Amniotic epithelial cell (primary cell): ENCODE results near the gene NFKBIE.
"Not testable (repeated sequence)": the region's sequence is repeated elsewhere in the genome, so short reads cannot be mapped to it uniquely, and the experiment has no call there.

ENCODE experiments used
- DNase-seq: peaks from one replicate; pipeline ENCODE4 v3.0.0-alpha.2; 2010; ENCODE audit warnings: low read depth

Gene NFKBIE

DNA sequence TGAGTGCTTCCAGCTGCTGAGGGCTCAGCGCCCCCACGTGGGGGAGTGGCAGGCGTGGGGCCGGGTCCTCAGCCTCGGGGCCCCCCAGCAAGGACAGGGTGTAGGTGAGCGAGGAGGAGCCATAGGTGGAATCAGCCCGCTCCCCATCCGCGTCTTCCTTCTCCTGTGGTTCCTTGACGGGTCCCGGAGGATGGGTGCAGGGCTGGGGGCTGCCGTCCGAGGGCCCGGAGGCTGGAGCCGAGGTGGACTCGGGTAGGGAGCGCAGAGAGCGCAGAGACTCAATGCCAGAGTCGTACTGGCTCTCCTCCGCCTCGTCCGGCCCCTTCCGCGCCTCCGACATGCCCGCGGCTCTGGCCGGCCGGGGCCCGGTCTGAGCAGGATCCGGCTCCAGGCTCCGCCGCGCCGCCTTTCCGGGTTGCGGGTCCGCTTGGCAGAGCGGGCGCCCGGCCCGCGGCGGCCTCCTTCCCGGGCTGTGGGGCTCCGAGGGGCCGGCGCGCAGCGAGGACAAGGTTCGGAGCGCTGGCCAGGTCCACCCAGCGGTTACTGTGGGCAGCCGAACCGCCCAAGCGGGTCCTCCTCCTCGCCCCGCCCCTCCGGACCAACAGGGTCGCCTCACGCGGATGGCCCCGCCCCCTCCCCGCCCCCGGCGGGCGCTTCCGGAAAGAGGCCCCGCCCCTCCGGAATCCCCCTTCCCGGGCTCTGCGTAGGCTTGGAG lies at the start of gene NFKBIE:
Gene NFKBIE (minus strand): TSS at position 545 of the 715 bp plus-strand sequence. CDS start 205 bp downstream, at position 340.
- DNase-seq: peak; percentile 88

- DNase-seq: not testable (repeated sequence)
Observed at GRCh38 chr6:44314657-44315056, 49.3 kb upstream of the NFKBIE start.

- peak; percentile 74 for DNase-seq
Observed at GRCh38 chr6:44312901-44313788, 47.8 kb upstream of the NFKBIE start, which contains the start of gene AARS2. TSS of gene AARS2 (minus strand) at chr6:44313347. CDS start at chr6:44313323, 24 bp downstream.

GRCh38 chr6:44311767-44312166 lies 46.4 kb upstream of the NFKBIE start:
- DNase-seq: no peak

DNA sequence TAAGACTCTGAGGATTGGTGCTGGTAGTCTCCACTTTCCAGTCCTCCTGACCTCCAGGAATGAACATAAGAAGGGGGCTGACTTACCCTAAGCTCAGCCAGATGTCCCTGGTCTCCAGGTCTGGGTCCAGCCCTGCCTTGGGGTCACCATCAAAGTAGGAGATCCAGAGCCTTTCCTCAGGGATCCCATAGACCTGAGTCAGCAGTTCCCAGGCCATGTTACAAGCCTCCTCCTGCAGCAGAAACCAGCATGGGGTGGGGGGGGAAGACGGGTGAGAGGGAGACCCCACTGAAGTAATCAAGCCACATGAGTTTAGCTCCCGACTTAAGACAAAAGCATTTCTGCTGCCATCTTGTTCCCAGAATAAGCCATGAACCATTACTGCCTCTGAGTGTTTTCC lies 46.0 kb upstream of the NFKBIE start:
- DNase-seq: no peak

GRCh38 chr6:44310241-44310640 lies 44.9 kb upstream of the NFKBIE start:
- no peak for DNase-seq

DNA sequence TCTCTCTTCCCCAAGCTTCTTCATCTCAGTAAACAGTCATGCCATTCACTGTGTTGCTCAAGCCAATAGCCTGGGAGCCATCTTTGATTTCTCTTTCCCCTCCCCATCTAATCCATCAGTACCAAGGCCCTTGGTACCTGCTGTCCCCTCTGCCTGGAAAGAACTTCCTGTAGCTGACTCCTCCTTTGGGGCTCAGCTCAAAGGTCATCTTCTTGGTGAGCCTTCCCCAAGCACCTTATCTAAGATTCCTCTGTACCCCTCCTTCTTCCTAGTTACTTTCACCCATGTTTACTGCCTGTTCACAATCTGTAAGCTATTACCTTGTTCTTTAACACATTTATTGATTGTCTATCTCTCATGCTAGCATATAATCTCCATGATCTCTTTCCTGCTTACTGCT lies 44.3 kb upstream of the NFKBIE start:
- no peak for DNase-seq

DNA sequence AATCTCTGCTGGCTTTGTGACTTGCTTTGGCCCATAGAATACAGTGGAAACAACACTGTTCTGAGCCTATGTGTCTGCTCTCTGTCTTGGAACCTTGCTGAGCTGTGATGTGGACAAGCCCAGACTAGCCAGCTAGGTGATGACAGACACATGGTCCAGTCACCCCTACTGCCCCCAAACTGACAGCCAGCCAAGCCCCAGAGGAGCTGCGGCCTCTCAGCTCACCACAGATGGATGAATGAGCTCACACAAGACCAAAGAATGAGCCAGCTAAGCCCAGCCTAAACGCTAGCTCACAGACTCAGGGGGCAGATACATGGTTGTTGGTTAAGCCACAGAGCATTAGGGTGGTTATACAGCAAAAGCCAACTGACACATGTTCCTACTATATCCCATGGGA lies 43.7 kb upstream of the NFKBIE start:
- DNase-seq: peak; percentile 3

DNA sequence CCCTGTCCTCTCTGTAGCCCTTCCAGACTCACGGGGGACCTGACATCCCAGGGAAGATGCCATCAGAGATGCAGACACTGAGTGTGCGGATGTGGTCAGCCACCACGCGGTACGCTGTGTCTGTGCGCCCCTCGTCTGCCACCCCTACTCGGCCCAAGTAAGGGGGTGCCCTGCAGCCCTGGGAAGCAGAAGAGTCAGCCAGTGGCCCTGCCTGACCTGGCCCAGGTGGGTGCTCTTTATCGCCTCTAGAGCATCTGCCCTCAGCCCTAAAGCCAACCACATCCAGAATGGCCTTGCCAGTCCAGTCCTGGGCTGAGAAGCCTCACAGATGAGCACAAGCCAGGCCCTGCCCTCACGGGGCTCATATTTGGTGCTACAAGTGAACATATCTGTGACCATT lies 41.9 kb upstream of the NFKBIE start:
- no peak for DNase-seq

GRCh38 chr6:44306710-44307109 lies 41.4 kb upstream of the NFKBIE start:
- no peak for DNase-seq

DNA sequence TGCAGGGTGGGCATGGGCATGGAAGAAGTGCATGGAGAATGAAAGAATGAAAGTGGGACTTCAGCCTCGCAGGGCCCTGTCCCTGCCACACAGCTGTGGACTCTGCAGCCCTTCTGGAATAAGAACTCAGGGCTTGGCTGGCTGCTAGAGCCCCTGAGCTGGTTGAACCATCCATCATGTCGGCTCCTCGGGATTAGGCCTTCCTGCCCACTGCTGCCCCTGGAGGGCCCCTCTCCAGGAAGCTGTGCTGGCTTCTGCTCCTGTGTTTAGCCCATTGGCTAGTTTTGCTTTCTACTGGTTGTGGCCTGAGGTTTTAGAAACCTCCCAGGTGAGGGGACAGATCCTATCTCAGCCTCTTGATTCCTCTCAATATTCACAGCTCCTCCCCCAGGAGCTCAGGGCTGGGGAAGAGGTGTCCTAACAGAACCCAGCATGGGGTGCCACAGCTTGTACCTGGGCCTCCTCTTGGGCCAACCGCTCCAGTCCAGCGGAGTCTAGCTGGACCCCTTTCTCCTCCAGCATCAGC lies 39.9 kb upstream of the NFKBIE start:
- DNase-seq: no peak

GRCh38 chr6:44304282-44305199 lies 39.2 kb upstream of the NFKBIE start:
- peak; percentile 52 for DNase-seq

DNA sequence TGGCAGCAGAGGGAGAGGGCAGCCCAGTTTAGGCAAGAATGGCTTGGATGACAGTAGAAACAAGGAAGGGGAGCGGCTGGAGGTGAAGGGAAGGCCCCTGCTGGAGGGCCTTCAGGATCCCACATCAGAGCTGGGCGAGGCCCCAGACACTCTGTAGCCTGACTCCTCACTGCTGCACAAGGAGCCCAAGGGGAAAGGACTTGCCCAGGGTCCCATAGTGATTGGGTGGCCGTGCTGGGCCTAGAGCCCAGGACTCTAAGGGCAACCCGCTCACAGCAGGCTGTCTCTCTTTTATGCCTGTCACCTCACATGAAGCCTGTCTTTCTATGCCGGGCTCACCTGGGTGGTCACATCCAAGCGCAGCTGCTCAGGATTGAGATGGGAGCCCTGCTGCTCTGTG lies 38.5 kb upstream of the NFKBIE start:
- no peak for DNase-seq

GRCh38 chr6:44302856-44303255 lies 37.5 kb upstream of the NFKBIE start:
- no peak for DNase-seq

DNA sequence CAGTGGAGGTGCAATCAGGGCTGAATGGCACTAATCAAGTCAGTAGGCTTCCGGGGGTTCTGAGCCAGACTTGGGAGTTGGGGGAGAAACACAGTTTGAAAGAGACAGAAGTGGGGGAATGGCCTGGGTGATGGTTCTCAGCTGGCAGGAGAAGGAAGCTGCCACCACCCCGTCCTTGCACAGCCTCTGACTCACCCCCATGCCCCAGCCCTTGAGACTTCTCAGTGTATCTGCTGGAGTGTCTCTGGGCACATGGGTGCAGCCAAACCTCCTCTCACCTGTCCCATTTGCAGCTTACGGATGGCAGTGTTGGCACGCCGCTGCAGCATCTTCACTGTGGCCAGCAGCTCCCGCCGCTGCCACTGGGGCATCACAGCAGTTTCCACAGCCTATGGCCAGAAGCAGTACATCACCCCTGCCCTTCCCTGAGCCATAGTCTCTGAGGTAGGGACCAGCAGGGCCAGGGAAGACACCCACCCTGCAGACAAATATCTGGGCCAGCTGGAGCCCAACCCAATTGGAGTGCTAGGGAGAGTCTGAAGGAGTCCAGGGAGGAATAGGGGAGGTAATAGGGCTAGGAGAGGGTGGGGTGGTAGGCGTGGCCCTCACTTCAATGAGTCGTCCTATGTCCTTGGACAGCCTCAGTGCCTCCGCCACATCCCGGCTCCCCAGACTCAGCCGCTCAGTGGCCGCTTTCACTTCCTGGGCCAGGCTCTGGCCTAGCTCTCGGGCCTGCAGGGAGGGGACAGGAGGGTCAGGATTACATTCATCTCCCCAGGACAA lies 36.6 kb upstream of the NFKBIE start:
- no peak for DNase-seq

DNA sequence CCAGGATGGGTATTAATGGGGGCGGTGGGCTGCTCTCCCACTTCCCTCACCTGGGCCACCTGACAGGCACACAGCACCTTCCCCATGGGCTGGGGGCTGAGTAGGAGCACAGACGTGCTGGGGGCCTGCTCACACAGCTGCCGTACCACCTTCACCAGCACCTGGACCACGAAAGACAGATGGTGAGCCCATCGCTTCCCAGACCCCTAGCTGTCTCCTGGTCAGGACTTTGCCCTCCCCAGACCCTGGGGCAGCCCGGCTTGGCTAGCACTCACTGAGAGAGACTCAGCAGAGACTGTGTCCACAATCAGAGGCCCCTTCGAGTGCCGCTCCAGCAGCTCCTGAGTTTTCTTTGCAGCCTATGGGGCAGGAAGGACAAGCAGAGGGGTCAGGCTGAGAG lies 35.8 kb upstream of the NFKBIE start:
- no peak for DNase-seq

DNA sequence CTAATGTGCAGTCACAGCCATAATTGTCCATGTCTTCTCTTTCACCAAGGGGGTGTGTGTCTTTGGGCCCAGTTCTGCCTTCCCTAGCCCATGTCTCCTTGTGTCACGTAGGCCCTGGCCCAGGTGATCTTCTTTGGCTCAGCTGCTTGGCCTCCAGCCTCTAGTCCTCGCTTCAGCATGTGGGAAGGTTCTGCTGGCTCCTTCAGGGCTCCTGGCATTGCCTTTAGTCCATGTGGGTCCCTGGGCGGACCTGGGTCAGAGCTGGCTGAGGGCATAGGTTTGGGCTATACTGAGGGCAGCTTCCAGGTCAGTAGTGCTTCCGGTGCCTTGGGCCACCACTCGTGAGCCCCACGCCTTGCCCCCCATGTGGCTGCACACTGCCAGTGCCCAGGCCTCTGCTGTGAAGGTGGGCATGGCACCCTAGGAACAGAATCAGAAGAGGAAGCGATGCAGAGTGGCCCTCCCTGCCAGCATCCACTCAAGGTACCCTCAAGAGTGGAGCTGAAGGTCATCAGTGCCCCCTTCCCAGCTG lies 35.0 kb upstream of the NFKBIE start:
- DNase-seq: no peak

DNA sequence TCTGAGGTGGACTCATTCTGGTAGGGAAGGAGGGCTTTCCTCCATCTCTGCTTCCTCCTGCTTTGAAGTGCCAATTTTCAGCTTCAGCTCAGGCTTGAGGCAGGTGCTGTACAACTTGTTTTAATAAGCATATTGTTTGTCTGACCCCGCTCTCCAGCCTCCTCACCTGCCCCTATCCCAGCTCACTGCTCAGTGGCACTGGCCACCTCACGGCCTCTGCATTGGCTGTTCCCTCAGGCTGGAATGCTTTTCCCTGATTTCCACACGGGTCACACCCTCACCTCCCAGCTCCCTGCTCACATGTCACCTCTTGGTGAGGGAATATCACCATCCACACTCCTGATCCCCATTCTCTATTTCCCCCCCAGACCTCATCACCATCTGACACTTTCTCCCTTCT lies 33.5 kb upstream of the NFKBIE start:
- no peak for DNase-seq

GRCh38 chr6:44298055-44298803 lies 32.9 kb upstream of the NFKBIE start:
- DNase-seq: no peak
